AG04449 (cell line): ENCODE measurements around the gene USP3.

ENCODE experiments used
- CTCF ChIA-PET: fragments of 350-600 bp; formaldehyde crosslinking; extraction: SDS; loops from one replicate; lab custom pipeline; 2021; ENCODE audit warnings: antibody characterized with exemption; lab: Yijun Ruan, JAX
- POLR2A ChIA-PET: fragments of 400-600, 350-600 bp; formaldehyde crosslinking; extraction: SDS; loops from one replicate; lab custom pipeline; 2020; ENCODE audit warnings: antibody characterized with exemption, inconsistent platforms; lab: Yijun Ruan, JAX
- DNase-seq: peaks from one replicate; pipeline ENCODE4 v3.0.0-alpha.2; 2010; ENCODE audit warnings: low read depth, low spot score
- H3K4me3 ChIP-seq: 2 replicates; pipeline ENCODE4 v1.5.1; 2011; ENCODE audit warnings: low read depth, mild to moderate bottlenecking, control low read depth, low read length
- TF ChIP-seq, protein P1 (sequence below): IDR thresholded peaks from one replicate; pipeline ENCODE4 v1.5.1; 2011; ENCODE audit warnings: mild to moderate bottlenecking, moderate library complexity, low read length, control low read depth, inconsistent platforms; ENCODE audit not compliant: insufficient read depth; ENCODE audit errors: missing control alignments

USP3 gene

DNA sequence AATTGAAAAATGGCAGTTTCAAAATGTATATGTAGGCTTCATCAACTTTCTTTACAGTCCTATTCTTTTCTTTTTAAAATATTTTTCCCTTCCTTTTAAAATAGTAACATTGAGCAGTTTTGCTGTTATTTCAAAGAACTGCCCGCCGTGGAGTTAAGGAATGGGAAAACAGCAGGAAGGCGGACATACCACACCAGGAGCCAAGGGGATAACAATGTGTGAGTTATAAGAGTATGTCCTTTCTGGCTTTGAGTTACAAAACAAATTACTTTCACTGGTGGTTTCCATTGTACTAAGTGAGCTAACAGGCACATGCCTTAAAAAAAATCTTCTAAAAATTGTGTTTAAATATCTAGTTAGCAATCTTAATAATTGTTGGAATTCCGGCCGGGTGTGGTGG, 55.4 kb downstream of the USP3 start:
- TF ChIP-seq, protein P1, sequence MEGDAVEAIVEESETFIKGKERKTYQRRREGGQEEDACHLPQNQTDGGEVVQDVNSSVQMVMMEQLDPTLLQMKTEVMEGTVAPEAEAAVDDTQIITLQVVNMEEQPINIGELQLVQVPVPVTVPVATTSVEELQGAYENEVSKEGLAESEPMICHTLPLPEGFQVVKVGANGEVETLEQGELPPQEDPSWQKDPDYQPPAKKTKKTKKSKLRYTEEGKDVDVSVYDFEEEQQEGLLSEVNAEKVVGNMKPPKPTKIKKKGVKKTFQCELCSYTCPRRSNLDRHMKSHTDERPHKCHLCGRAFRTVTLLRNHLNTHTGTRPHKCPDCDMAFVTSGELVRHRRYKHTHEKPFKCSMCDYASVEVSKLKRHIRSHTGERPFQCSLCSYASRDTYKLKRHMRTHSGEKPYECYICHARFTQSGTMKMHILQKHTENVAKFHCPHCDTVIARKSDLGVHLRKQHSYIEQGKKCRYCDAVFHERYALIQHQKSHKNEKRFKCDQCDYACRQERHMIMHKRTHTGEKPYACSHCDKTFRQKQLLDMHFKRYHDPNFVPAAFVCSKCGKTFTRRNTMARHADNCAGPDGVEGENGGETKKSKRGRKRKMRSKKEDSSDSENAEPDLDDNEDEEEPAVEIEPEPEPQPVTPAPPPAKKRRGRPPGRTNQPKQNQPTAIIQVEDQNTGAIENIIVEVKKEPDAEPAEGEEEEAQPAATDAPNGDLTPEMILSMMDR = no peak
- ChIA-PET CTCF (interaction anchor here (0.6 kb wide), 1 partner anchor 13 kb away, joined by 3 read pairs; no protein-coding TSS in a partner anchor), POLR2A (no interaction called here)
- DNase-seq = no peak
- H3K4me3 ChIP-seq = no peak overlapping the region

GRCh38 chr15:63560741-63561448, 56.5 kb downstream of the USP3 start:
- TF ChIP-seq, protein P1 = no peak
- no peak overlapping the region for H3K4me3 ChIP-seq
- DNase-seq = no peak
- POLR2A ChIA-PET = no interaction called here
- CTCF ChIA-PET = interaction anchor here (1.5 kb wide), 1 partner anchor 12 kb away, joined by 4 read pairs; no protein-coding TSS in a partner anchor

- CTCF ChIA-PET = interaction anchor here (1.7 kb wide), 1 partner anchor 11 kb away, joined by 5 read pairs; no protein-coding TSS in a partner anchor
- no peak for DNase-seq
- POLR2A ChIA-PET = no interaction called here
- TF ChIP-seq, protein P1 = no peak
- H3K4me3 ChIP-seq = no peak overlapping the region
Observed at GRCh38 chr15:63564093-63564492, 59.7 kb downstream of the USP3 start.

- H3K4me3 ChIP-seq = no peak overlapping the region
- ChIA-PET CTCF (no interaction called here), POLR2A (no interaction called here)
- TF ChIP-seq, protein P1 = no peak
- DNase-seq = no peak
Observed at GRCh38 chr15:63565536-63566186, 61.3 kb downstream of the USP3 start.

DNA sequence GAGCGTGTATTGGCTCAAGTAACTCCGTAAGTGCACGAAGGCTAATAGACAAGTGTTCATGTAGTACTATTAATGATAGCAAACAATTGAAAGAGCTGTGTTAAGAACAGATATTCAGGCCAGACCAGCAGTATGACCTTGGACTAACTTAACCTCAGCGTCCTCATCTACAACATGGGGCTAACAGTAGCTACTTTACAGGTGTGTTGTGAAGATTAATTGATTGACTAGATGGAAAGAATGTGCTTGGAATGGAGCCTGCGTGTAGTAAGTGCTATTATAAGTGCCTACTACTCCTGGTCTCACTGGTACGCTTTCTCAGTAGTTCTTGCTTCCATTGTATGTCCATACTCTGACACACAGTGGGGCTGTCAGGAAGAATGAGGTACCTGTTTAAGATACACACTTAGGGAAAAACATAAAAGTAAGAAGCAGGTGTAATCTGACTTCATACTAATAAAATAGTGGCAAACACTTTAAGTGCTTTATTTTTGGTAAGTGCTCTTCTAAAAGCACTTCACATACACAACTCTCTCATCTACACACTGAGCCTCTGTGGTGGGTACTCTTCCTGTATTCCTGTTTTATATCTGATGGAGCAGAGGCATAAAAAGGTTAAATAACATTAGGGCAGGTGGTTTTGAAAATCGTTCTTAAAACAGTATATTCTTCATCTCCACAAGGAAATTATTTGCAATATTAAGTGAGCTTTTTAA, 68.5 kb downstream of the USP3 start:
- TF ChIP-seq, protein P1 = no peak
- ChIA-PET CTCF (interaction anchor here (1.0 to 1.4 kb wide), 3 partner anchors 11 to 83 kb away, joined by 3 to 4 read pairs (median 4); no protein-coding TSS in a partner anchor), POLR2A (no interaction called here)
- no peak overlapping the region for H3K4me3 ChIP-seq
- DNase-seq = no peak
